AG04450 (cell line): ENCODE data around the gene BSND. TPM values are rescaled to one million over a fixed set of nuclear protein-coding genes. Genes with fewer than 3 reads are reported as not detected.
"Not testable (repeated sequence)": the region's sequence is repeated elsewhere in the genome, so short reads cannot be mapped to it uniquely, and the experiment has no call there.

Experiments
- CTCF ChIA-PET: fragments of 300-600, 350-600 bp; formaldehyde crosslinking; extraction: SDS; loops from one replicate; lab custom pipeline; 2022; ENCODE audit warnings: antibody characterized with exemption, inconsistent platforms; lab: Charles Lee
- POLR2A ChIA-PET: fragments of 350-600 bp; formaldehyde crosslinking; extraction: SDS; loops from one replicate; lab custom pipeline; 2021; ENCODE audit warnings: antibody characterized with exemption, inconsistent platforms; lab: Yijun Ruan, JAX
- DNase-seq: peaks from one replicate; pipeline ENCODE4 v3.0.0-alpha.2; 2011; ENCODE audit warnings: low read depth, low spot score
- H3K27ac ChIP-seq: one replicate; pipeline ENCODE4 v1.5.1; 2012; ENCODE audit warnings: low read depth, low read length, control low read depth
- H3K27me3 ChIP-seq: one replicate; pipeline ENCODE4 v1.6.0; 2012; ENCODE audit warnings: low read length; ENCODE audit not compliant: control insufficient read depth, insufficient read depth
- H3K4me3 ChIP-seq: 2 replicates; pipeline ENCODE4 v1.5.1; 2011; ENCODE audit warnings: mild to moderate bottlenecking, low read depth, low read length, control low read depth
- H3K9me3 ChIP-seq: 2 replicates; pipeline ENCODE4 v1.5.1; 2012; ENCODE audit warnings: low read length; ENCODE audit not compliant: control insufficient read depth, insufficient read depth
- polyA plus RNA-seq: library from polyadenylated mRNA; depleted of rRNA; stranded (reverse); fragments of >200 nt; gene quantifications from 2 replicates; pipeline ENCODE4 v1.2.3, GENCODE V29; 2011
- TF ChIP-seq, protein P1 (sequence below): IDR thresholded peaks from 2 replicates; pipeline ENCODE4 v1.5.1; 2011; ENCODE audit warnings: low read depth, low read length, control low read depth, inconsistent platforms

The BSND gene
- polyA plus RNA-seq, 1 experiment, result not detected

GRCh38 chr1:55015123-55015522 is 16.4 kb downstream of the BSND start:
- DNase-seq, result no peak
- ChIA-PET POLR2A (interaction anchor here (1.5 kb wide), 1 partner anchor 65 kb away, joined by 3 read pairs; no protein-coding TSS in a partner anchor), CTCF (interaction anchor here (3.1 to 10.5 kb wide), 2 partner anchors 19 to 68 kb away, joined by 12 to 360 read pairs; no protein-coding TSS in a partner anchor)
- peaks cover 59% of the 10 kb centered on the region for H3K27me3 ChIP-seq
- no peak overlapping the region for H3K4me3 ChIP-seq
- H3K9me3 ChIP-seq, result peaks cover 3% of the 10 kb centered on the region; the same call in 1 of the 2 replicates
- no peak overlapping the region for H3K27ac ChIP-seq
- TF ChIP-seq, protein P1, sequence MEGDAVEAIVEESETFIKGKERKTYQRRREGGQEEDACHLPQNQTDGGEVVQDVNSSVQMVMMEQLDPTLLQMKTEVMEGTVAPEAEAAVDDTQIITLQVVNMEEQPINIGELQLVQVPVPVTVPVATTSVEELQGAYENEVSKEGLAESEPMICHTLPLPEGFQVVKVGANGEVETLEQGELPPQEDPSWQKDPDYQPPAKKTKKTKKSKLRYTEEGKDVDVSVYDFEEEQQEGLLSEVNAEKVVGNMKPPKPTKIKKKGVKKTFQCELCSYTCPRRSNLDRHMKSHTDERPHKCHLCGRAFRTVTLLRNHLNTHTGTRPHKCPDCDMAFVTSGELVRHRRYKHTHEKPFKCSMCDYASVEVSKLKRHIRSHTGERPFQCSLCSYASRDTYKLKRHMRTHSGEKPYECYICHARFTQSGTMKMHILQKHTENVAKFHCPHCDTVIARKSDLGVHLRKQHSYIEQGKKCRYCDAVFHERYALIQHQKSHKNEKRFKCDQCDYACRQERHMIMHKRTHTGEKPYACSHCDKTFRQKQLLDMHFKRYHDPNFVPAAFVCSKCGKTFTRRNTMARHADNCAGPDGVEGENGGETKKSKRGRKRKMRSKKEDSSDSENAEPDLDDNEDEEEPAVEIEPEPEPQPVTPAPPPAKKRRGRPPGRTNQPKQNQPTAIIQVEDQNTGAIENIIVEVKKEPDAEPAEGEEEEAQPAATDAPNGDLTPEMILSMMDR, result no peak

DNA sequence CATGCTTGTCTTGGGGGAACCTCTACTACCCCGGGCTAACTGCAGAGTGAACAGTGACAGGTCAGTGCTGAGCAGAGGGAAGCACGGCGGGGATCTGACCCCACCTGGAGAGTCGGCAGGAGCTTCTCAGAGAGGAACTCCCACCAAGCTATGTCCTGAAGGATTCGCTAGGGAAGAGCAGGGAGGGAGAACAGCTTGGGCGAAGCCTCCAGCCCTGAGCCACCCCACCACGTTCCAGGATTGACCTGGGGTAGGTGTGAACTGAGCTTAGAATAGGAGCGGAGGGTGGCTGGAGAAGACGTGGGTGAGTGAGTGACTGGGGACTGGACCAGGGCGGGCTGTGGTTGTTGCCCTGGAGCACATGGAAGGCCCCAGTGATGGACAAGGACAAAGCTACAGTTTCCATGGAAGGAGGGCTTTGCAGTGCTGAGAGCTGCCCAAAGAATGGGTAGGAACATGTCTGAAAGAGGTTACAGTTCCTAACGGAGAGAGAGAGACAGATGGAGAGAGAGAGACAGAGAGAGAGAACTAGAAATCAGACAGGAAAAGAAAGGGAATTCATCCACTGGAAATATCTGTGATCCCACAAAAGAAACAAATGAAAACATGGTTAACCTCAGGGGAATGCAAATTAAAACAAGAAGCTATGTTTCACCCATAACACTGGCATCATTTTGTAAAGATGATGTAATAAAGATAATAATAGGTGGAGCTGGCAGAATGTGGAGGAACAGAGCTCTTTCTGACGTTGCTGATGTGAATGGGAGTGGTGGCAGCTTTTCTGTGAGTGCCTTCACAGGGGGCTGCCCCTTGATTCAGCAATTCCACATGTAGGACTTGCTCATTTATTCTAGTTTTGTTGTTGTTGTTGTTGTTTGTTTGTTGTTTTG is 17.2 kb downstream of the BSND start:
- Histone ChIP-seq H3K27ac (no peak overlapping the region), H3K4me3 (no peak overlapping the region), H3K27me3 (peaks cover 66% of the 10 kb centered on the region), H3K9me3 (peaks cover 3% of the 10 kb centered on the region; the same call in 1 of the 2 replicates)
- TF ChIP-seq, protein P1, result no peak
- ChIA-PET CTCF (interaction anchor here (1.3 to 10.5 kb wide), 3 partner anchors 8 to 68 kb away, joined by 6 to 360 read pairs (median 12); no protein-coding TSS in a partner anchor), POLR2A (interaction anchor here (1.5 kb wide), 1 partner anchor 66 kb away, joined by 3 read pairs; no protein-coding TSS in a partner anchor)
- DNase-seq, result no peak

- ChIA-PET POLR2A (no interaction called here), CTCF (interaction anchor here (0.7 to 10.5 kb wide), 2 partner anchors 71 to 258 kb away, joined by 3 to 360 read pairs; no protein-coding TSS in a partner anchor)
- DNase-seq, result no peak
- Histone ChIP-seq H3K9me3 (peaks cover 3% of the 10 kb centered on the region; the same call in 1 of the 2 replicates), H3K4me3 (no peak overlapping the region), H3K27ac (no peak overlapping the region), H3K27me3 (peaks cover 55% of the 10 kb centered on the region)
- TF ChIP-seq, protein P1, result no peak
These were observed 19.7 kb downstream of the BSND start for GRCh38 chr1:55018395-55018794.

GRCh38 chr1:55021942-55022546 is 23.3 kb downstream of the BSND start:
- peak; percentile 74 for DNase-seq
- TF ChIP-seq, protein P1, result peak; percentile 94
- POLR2A ChIA-PET, result interaction anchor here (1.1 to 1.4 kb wide), 2 partner anchors 72 to 77 kb away, joined by 6 to 11 read pairs; no protein-coding TSS in a partner anchor
- H3K4me3 ChIP-seq, result no peak overlapping the region
- CTCF ChIA-PET, result interaction anchor here (0.5 to 10.5 kb wide), 39 partner anchors 9 to 352 kb away, joined by 3 to 360 read pairs (median 6); partner anchors contain the start of gene BSND
- H3K27me3 ChIP-seq, result peaks cover 30% of the 10 kb centered on the region
- no peak overlapping the region for H3K27ac ChIP-seq
- H3K9me3 ChIP-seq, result peaks cover 3% of the 10 kb centered on the region; the same call in 1 of the 2 replicates

GRCh38 chr1:55024163-55024562 is 25.4 kb downstream of the BSND start:
- CTCF ChIA-PET, result interaction anchor here (0.6 kb wide), 1 partner anchor 78 kb away, joined by 6 read pairs; no protein-coding TSS in a partner anchor
- H3K4me3 ChIP-seq, H3K9me3 ChIP-seq, H3K27ac ChIP-seq, DNase-seq, POLR2A ChIA-PET: not testable (repeated sequence)
- H3K27me3 ChIP-seq, result peaks cover 18% of the 10 kb centered on the region

DNA sequence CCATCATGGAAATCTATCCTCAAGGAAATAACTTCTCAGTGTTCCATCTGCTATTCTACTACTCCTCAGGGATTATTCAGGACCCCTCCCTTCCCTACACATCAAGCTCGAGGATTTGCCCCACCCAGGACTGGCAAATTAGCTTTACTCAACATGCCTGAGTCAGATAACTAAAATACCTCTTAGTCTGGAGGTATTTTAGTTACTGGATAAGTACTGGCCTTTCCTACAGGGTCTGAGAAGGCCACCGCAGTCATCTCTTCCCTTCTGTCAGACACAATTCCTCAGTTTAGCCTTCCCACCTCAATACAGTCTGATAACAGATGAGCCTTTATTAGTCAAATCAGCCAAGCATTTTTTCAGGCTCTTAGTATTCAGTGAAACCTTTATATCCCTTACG is 27.9 kb downstream of the BSND start:
- H3K9me3 ChIP-seq, POLR2A ChIA-PET, CTCF ChIA-PET, H3K27me3 ChIP-seq, H3K4me3 ChIP-seq, DNase-seq, H3K27ac ChIP-seq: not testable (repeated sequence)

DNA sequence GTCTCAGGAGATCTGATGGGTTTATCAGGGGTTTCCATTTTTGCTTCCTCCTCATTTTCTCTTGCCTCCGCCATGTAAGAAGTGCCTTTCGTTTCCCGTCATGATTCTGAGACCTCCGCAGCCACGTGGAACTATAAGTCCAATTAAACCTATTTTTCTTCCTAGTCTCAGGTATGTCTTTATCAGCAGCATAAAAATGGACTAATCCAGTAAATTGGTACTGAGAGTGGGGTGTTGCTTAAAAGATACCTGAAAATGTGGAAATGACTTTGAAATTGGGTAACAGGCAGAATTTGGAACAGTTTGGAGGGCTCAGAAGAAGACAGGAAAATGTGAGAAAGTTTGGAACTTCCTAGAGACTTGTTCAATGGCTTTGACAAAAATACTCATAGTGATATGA is 32.4 kb downstream of the BSND start:
- DNase-seq, H3K9me3 ChIP-seq, H3K27ac ChIP-seq, H3K4me3 ChIP-seq, POLR2A ChIA-PET: not testable (repeated sequence)
- CTCF ChIA-PET, result interaction anchor here (4.5 kb wide), 1 partner anchor 9 kb away, joined by 30 read pairs; no protein-coding TSS in a partner anchor
- H3K27me3 ChIP-seq, result peaks cover 28% of the 10 kb centered on the region
